ENCODE measurements around the gene HSP90AA1.

HSP90AA1 gene

GRCh38 chr14:102103062-102103695, 16.3 kb upstream of the HSP90AA1 start:
- H3K36me3 ChIP-seq (ENCODE audit: insufficient read depth, low read length), result no peaks in the 10 kb centered on the region
- no peak for DNase-seq
- no peaks in the 10 kb centered on the region for H3K79me2 ChIP-seq (ENCODE audit: insufficient read depth, low read length)
- H2AFZ ChIP-seq (ENCODE audit: low read depth, low read length), result no peak overlapping the region
- no peaks in the 10 kb centered on the region for H4K20me1 ChIP-seq (ENCODE audit: insufficient read depth, low read length)
- no peaks in the 10 kb centered on the region for H3K9me3 ChIP-seq (ENCODE audit: insufficient read depth, low read length, severe bottlenecking)
- no peak overlapping the region for H3K9ac ChIP-seq (ENCODE audit: low read depth, low read length)
- TF ChIP-seq EZH2 (IDR thresholded peaks at IDR 0.05; ENCODE audit: borderline replicate concordance, low read depth, low read length, severe bottlenecking) (no peak), CTCF (IDR thresholded peaks at IDR 0.05; ENCODE audit: borderline replicate concordance, extremely low read depth, low read length, poor library complexity, severe bottlenecking) (no peak)
- H3K4me3 ChIP-seq (ENCODE audit: low read depth in 1 of 2, low read length in 2 of 2), result no peak overlapping the region
- H3K4me2 ChIP-seq (ENCODE audit: insufficient read depth, low read length), result no peak overlapping the region
- H3K4me1 ChIP-seq (ENCODE audit: insufficient read depth, low read length), result no peaks in the 10 kb centered on the region
- ATAC-seq (ENCODE audit: insufficient read depth, low read depth), result no peak
- H3K27me3 ChIP-seq (ENCODE audit: insufficient read depth, low read length, poor library complexity), result peaks cover 2% of the 10 kb centered on the region
- H3K27ac ChIP-seq (ENCODE audit: low read length), result no peak overlapping the region

DNA sequence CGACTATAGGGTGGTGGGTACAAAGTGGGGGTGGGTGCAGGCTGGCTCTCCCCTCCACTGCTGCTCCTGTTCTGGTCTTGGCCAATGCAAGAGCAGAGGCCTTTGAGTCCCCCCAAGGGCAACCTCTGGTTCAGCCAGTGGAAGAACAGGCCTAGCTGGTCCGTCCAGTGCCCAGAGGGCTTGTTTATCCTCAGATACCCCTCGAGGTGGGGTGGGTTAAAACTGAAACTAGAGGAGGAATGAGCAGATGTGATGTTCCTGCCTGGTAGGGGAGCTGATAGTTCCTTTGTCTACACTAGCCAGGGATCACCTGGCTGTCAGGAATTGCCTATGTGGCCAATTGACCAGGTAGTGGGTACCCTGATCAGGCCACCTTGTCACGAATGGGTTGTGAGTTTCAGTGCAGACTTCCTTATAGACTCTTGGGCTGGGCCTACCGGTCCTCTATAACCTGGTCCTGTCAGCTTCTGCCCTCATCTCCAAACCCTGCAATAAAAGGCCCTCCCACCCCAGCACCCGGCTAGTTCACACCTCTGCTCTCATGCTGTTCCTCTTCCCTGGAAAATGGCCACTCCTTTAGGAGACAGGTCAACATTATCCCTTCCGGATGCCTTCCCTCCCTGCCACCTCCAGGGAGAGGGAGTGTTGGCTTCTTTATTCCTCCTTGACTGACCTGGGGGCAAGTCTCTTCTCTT, 10.7 kb upstream of the HSP90AA1 start:
- Histone ChIP-seq H3K4me1 (ENCODE audit: insufficient read depth, low read length) (no peaks in the 10 kb centered on the region), H3K9ac (ENCODE audit: low read depth, low read length) (no peak overlapping the region), H3K36me3 (ENCODE audit: insufficient read depth, low read length) (no peaks in the 10 kb centered on the region), H2AFZ (ENCODE audit: low read depth, low read length) (no peak overlapping the region), H3K79me2 (ENCODE audit: insufficient read depth, low read length) (no peaks in the 10 kb centered on the region), H4K20me1 (ENCODE audit: insufficient read depth, low read length) (no peaks in the 10 kb centered on the region), H3K4me3 (ENCODE audit: low read depth in 1 of 2, low read length in 2 of 2) (no peak overlapping the region), H3K27ac (ENCODE audit: low read length) (no peak overlapping the region), H3K27me3 (ENCODE audit: insufficient read depth, low read length, poor library complexity) (no peaks in the 10 kb centered on the region), H3K4me2 (ENCODE audit: insufficient read depth, low read length) (no peak overlapping the region), H3K9me3 (ENCODE audit: insufficient read depth, low read length, severe bottlenecking) (no peaks in the 10 kb centered on the region)
- TF ChIP-seq EZH2 (IDR thresholded peaks at IDR 0.05; ENCODE audit: borderline replicate concordance, low read depth, low read length, severe bottlenecking), result no peak
- no peak for TF ChIP-seq CTCF (IDR thresholded peaks at IDR 0.05; ENCODE audit: borderline replicate concordance, extremely low read depth, low read length, poor library complexity, severe bottlenecking)
- ATAC-seq (ENCODE audit: insufficient read depth, low read depth) (no peak), DNase-seq (no peak)

GRCh38 chr14:102096569-102097188, 9.8 kb upstream of the HSP90AA1 start:
- H3K79me2 ChIP-seq (ENCODE audit: insufficient read depth, low read length), result no peaks in the 10 kb centered on the region
- H3K4me3 ChIP-seq (ENCODE audit: low read depth in 1 of 2, low read length in 2 of 2), result no peak overlapping the region
- no peak overlapping the region for H3K9ac ChIP-seq (ENCODE audit: low read depth, low read length)
- H2AFZ ChIP-seq (ENCODE audit: low read depth, low read length), result no peak overlapping the region
- H3K4me2 ChIP-seq (ENCODE audit: insufficient read depth, low read length), result no peak overlapping the region
- no peaks in the 10 kb centered on the region for H4K20me1 ChIP-seq (ENCODE audit: insufficient read depth, low read length)
- DNase-seq (peak; percentile 75), ATAC-seq (ENCODE audit: insufficient read depth, low read depth) (peak; percentile 86)
- no peaks in the 10 kb centered on the region for H3K9me3 ChIP-seq (ENCODE audit: insufficient read depth, low read length, severe bottlenecking)
- H3K4me1 ChIP-seq (ENCODE audit: insufficient read depth, low read length), result no peaks in the 10 kb centered on the region
- no peaks in the 10 kb centered on the region for H3K36me3 ChIP-seq (ENCODE audit: insufficient read depth, low read length)
- peak; percentile 88 for TF ChIP-seq CTCF (IDR thresholded peaks at IDR 0.05; ENCODE audit: borderline replicate concordance, extremely low read depth, low read length, poor library complexity, severe bottlenecking)
- no peak for TF ChIP-seq EZH2 (IDR thresholded peaks at IDR 0.05; ENCODE audit: borderline replicate concordance, low read depth, low read length, severe bottlenecking)
- H3K27ac ChIP-seq (ENCODE audit: low read length), result no peak overlapping the region
- no peaks in the 10 kb centered on the region for H3K27me3 ChIP-seq (ENCODE audit: insufficient read depth, low read length, poor library complexity)
